Karpas-422 (cell line): ENCODE results near the gene PARD3B. TPM values are rescaled to one million over a fixed set of nuclear protein-coding genes. Genes with fewer than 3 reads are reported as not detected.

ENCODE experiments used
- DNase-seq: peaks from one replicate; pipeline ENCODE4 v3.0.0-alpha.2; 2015
- H2AFZ ChIP-seq: fragments of 200-600 bp; sonication (generic); 2 replicates; pipeline ENCODE4 v1.6.1; 2014; ENCODE audit warnings: antibody characterized with exemption, low read length, mixed read lengths
- H3K27ac ChIP-seq: fragments of 200-600 bp; sonication (generic); 2 replicates; pipeline ENCODE4 v1.5.1; 2014; ENCODE audit warnings: mild to moderate bottlenecking, low read length, moderate library complexity
- H3K27me3 ChIP-seq: fragments of 200-600 bp; sonication (generic); 2 replicates; pipeline ENCODE4 v1.6.1; 2014; ENCODE audit warnings: low read length, mixed read lengths
- H3K36me3 ChIP-seq: fragments of 200-600 bp; sonication (generic); 2 replicates; pipeline ENCODE4 v1.6.1; 2014; ENCODE audit warnings: low read length, mixed read lengths; ENCODE audit not compliant: insufficient read depth
- H3K4me1 ChIP-seq: fragments of 200-600 bp; sonication (generic); 2 replicates; pipeline ENCODE4 v1.6.1; 2014; ENCODE audit warnings: mild to moderate bottlenecking, low read length, mixed read lengths
- H3K4me2 ChIP-seq: fragments of 200-600 bp; sonication (generic); 2 replicates; pipeline ENCODE4 v1.6.1; 2014; ENCODE audit warnings: low read length, low read depth, mild to moderate bottlenecking; ENCODE audit not compliant: poor library complexity, severe bottlenecking
- H3K4me3 ChIP-seq: fragments of 200-600 bp; sonication (generic); 2 replicates; pipeline ENCODE4 v1.5.1; 2014; ENCODE audit warnings: mild to moderate bottlenecking, antibody characterized with exemption, low read length, mixed read lengths
- H3K79me2 ChIP-seq: fragments of 200-600 bp; sonication (generic); 2 replicates; pipeline ENCODE4 v1.6.1; 2014; ENCODE audit warnings: mild to moderate bottlenecking, low read length, mixed read lengths
- H3K9ac ChIP-seq: fragments of 200-600 bp; sonication (generic); 2 replicates; pipeline ENCODE4 v1.6.0; 2014; ENCODE audit warnings: low read length
- H3K9me2 ChIP-seq: fragments of 200-600 bp; sonication (generic), shearing (Covaris generic); replicated peaks from 2 replicates; pipeline ENCODE4 v1.6.0; 2014; ENCODE audit warnings: mild to moderate bottlenecking, low read length, moderate library complexity; ENCODE audit not compliant: insufficient read depth
- H3K9me3 ChIP-seq: fragments of 300-700, 200-600 bp; sonication (generic); 2 replicates; pipeline ENCODE4 v1.6.1; 2014; ENCODE audit warnings: low read length, mixed read lengths
- H4K20me1 ChIP-seq: fragments of 200-600 bp; sonication (generic); 2 replicates; pipeline ENCODE4 v1.6.1; 2014; ENCODE audit warnings: mild to moderate bottlenecking, antibody characterized with exemption, low read length, low read depth; ENCODE audit not compliant: insufficient read depth
- total RNA-seq: library from RNA; depleted of rRNA; stranded (reverse); fragments of >200 nt; shearing (Covaris generic); gene quantifications from 2 replicates; pipeline ENCODE4 v1.2.3, GENCODE V29; 2014; ENCODE audit warnings: low replicate concordance

PARD3B gene
- total RNA-seq, 1 experiment from 2014 or later = not detected

GRCh38 chr2:205040323-205040722, 495.0 kb downstream of the PARD3B start:
- no peaks in the 10 kb centered on the region for H3K79me2 ChIP-seq
- no peaks in the 10 kb centered on the region for H3K36me3 ChIP-seq
- H2AFZ ChIP-seq = no peak overlapping the region
- no peak overlapping the region for H3K4me2 ChIP-seq
- no peak overlapping the region for H3K9ac ChIP-seq
- no peaks in the 10 kb centered on the region for H4K20me1 ChIP-seq
- no peaks in the 10 kb centered on the region for H3K9me2 ChIP-seq
- no peak overlapping the region for H3K27ac ChIP-seq
- no peak overlapping the region for H3K4me3 ChIP-seq
- H3K9me3 ChIP-seq = no peaks in the 10 kb centered on the region
- no peaks in the 10 kb centered on the region for H3K4me1 ChIP-seq
- DNase-seq = no peak
- H3K27me3 ChIP-seq = no peaks in the 10 kb centered on the region

GRCh38 chr2:205041472-205042130, 496.3 kb downstream of the PARD3B start:
- H3K4me1 ChIP-seq = no peaks in the 10 kb centered on the region
- no peak overlapping the region for H3K27ac ChIP-seq
- H3K9me2 ChIP-seq = no peaks in the 10 kb centered on the region
- DNase-seq = no peak
- no peak overlapping the region for H3K9ac ChIP-seq
- no peaks in the 10 kb centered on the region for H3K36me3 ChIP-seq
- no peak overlapping the region for H3K4me2 ChIP-seq
- no peak overlapping the region for H3K4me3 ChIP-seq
- H4K20me1 ChIP-seq = no peaks in the 10 kb centered on the region
- H3K79me2 ChIP-seq = no peaks in the 10 kb centered on the region
- H2AFZ ChIP-seq = no peak overlapping the region
- no peaks in the 10 kb centered on the region for H3K27me3 ChIP-seq
- H3K9me3 ChIP-seq = no peaks in the 10 kb centered on the region

- DNase-seq = no peak
- Histone ChIP-seq H3K9ac (no peak overlapping the region), H3K79me2 (no peaks in the 10 kb centered on the region), H3K4me1 (no peaks in the 10 kb centered on the region), H2AFZ (no peak overlapping the region), H3K4me2 (no peak overlapping the region), H3K4me3 (no peak overlapping the region), H3K36me3 (no peaks in the 10 kb centered on the region), H3K9me2 (no peaks in the 10 kb centered on the region), H4K20me1 (no peaks in the 10 kb centered on the region), H3K27ac (no peak overlapping the region), H3K9me3 (no peaks in the 10 kb centered on the region), H3K27me3 (no peaks in the 10 kb centered on the region)
These were observed 498.0 kb downstream of the PARD3B start for GRCh38 chr2:205043285-205043684.

GRCh38 chr2:205045706-205046105, 500.4 kb downstream of the PARD3B start:
- H3K9me3 ChIP-seq = no peaks in the 10 kb centered on the region
- no peaks in the 10 kb centered on the region for H3K36me3 ChIP-seq
- no peaks in the 10 kb centered on the region for H4K20me1 ChIP-seq
- H2AFZ ChIP-seq = no peak overlapping the region
- H3K79me2 ChIP-seq = no peaks in the 10 kb centered on the region
- no peaks in the 10 kb centered on the region for H3K4me1 ChIP-seq
- DNase-seq = no peak
- H3K4me3 ChIP-seq = no peak overlapping the region
- H3K9me2 ChIP-seq = no peaks in the 10 kb centered on the region
- H3K4me2 ChIP-seq = no peak overlapping the region
- H3K9ac ChIP-seq = no peak overlapping the region
- H3K27me3 ChIP-seq = no peaks in the 10 kb centered on the region
- no peak overlapping the region for H3K27ac ChIP-seq

GRCh38 chr2:205047273-205047839, 502.1 kb downstream of the PARD3B start:
- no peak overlapping the region for H3K27ac ChIP-seq
- H3K27me3 ChIP-seq = no peaks in the 10 kb centered on the region
- no peaks in the 10 kb centered on the region for H4K20me1 ChIP-seq
- no peaks in the 10 kb centered on the region for H3K36me3 ChIP-seq
- no peaks in the 10 kb centered on the region for H3K9me2 ChIP-seq
- no peak for DNase-seq
- H3K9ac ChIP-seq = no peak overlapping the region
- H3K4me2 ChIP-seq = no peak overlapping the region
- H3K9me3 ChIP-seq = no peaks in the 10 kb centered on the region
- H3K4me1 ChIP-seq = no peaks in the 10 kb centered on the region
- no peak overlapping the region for H3K4me3 ChIP-seq
- no peak overlapping the region for H2AFZ ChIP-seq
- H3K79me2 ChIP-seq = no peaks in the 10 kb centered on the region

- Histone ChIP-seq H3K9ac (no peak overlapping the region), H3K4me1 (no peaks in the 10 kb centered on the region), H3K4me2 (no peak overlapping the region), H3K27me3 (no peaks in the 10 kb centered on the region), H4K20me1 (no peaks in the 10 kb centered on the region), H3K9me2 (no peaks in the 10 kb centered on the region), H3K79me2 (no peaks in the 10 kb centered on the region), H3K4me3 (no peak overlapping the region), H3K9me3 (no peaks in the 10 kb centered on the region), H3K36me3 (no peaks in the 10 kb centered on the region), H2AFZ (no peak overlapping the region), H3K27ac (no peak overlapping the region)
- no peak for DNase-seq
These were observed 506.1 kb downstream of the PARD3B start for GRCh38 chr2:205051417-205051816.

- Histone ChIP-seq H3K9me2 (no peaks in the 10 kb centered on the region), H3K27ac (no peak overlapping the region), H2AFZ (no peak overlapping the region), H4K20me1 (no peaks in the 10 kb centered on the region), H3K36me3 (no peaks in the 10 kb centered on the region), H3K9me3 (no peaks in the 10 kb centered on the region), H3K4me3 (no peak overlapping the region), H3K79me2 (no peaks in the 10 kb centered on the region), H3K9ac (no peak overlapping the region), H3K27me3 (no peaks in the 10 kb centered on the region), H3K4me1 (no peaks in the 10 kb centered on the region), H3K4me2 (no peak overlapping the region)
- DNase-seq = no peak
These were observed 507.5 kb downstream of the PARD3B start for GRCh38 chr2:205052781-205053180.

- H3K27ac ChIP-seq = no peak overlapping the region
- no peaks in the 10 kb centered on the region for H3K9me2 ChIP-seq
- H2AFZ ChIP-seq = no peak overlapping the region
- no peak overlapping the region for H3K4me2 ChIP-seq
- H3K4me1 ChIP-seq = no peaks in the 10 kb centered on the region
- H3K9me3 ChIP-seq = no peaks in the 10 kb centered on the region
- no peaks in the 10 kb centered on the region for H3K27me3 ChIP-seq
- H3K4me3 ChIP-seq = no peak overlapping the region
- DNase-seq = no peak
- H3K79me2 ChIP-seq = no peaks in the 10 kb centered on the region
- H4K20me1 ChIP-seq = no peaks in the 10 kb centered on the region
- no peaks in the 10 kb centered on the region for H3K36me3 ChIP-seq
- no peak overlapping the region for H3K9ac ChIP-seq
These were observed 508.6 kb downstream of the PARD3B start for GRCh38 chr2:205053827-205054410.
